HEK293 (cell line): Measurements from ENCODE around the gene TRAPPC12.

Source experiments
- CTCF ChIA-PET: fragments of 350-600 bp; formaldehyde crosslinking; extraction: SDS; loops from one replicate; lab custom pipeline; 2021; ENCODE audit warnings: antibody characterized with exemption; lab: Yijun Ruan, JAX
- POLR2A ChIA-PET: fragments of 300-600 bp; formaldehyde crosslinking; extraction: SDS; loops from one replicate; lab custom pipeline; 2020; ENCODE audit warnings: antibody characterized with exemption, inconsistent platforms; lab: Yijun Ruan, JAX
- H3K27ac ChIP-seq: fragments of 200-500 bp; sonication (Bioruptor generic); 2 replicates; pipeline ENCODE4 v1.5.1; 2014; ENCODE audit warnings: low read depth, low read length, control low read depth, inconsistent platforms; ENCODE audit errors: extremely low read depth
- H3K36me3 ChIP-seq, 2 experiments: fragments of 200-500 bp in 1 of 2; sonication (Bioruptor generic) in 1 of 2; 1 replicate in 1 of 2; 2 replicates in 1 of 2; pipeline ENCODE4 v1.5.1; 2014 to 2017; ENCODE audit warnings: inconsistent platforms in 2 of 2, low read length in 2 of 2; ENCODE audit not compliant: control insufficient read depth in 2 of 2, insufficient read depth in 1 of 2
- H3K4me1 ChIP-seq: fragments of 200-500 bp; sonication (Bioruptor generic); 2 replicates; pipeline ENCODE4 v1.5.1; 2014; ENCODE audit warnings: mild to moderate bottlenecking, low read length, inconsistent platforms; ENCODE audit not compliant: control insufficient read depth, insufficient read depth
- H3K4me3 ChIP-seq: 2 replicates; pipeline ENCODE4 v1.5.1; 2011; ENCODE audit warnings: low read depth, mild to moderate bottlenecking, control low read depth, low read length, moderate library complexity
- H3K9me3 ChIP-seq: fragments of 200-500 bp; sonication (Bioruptor generic); 2 replicates; pipeline ENCODE4 v1.5.1; 2014; ENCODE audit warnings: low read depth, low read length, inconsistent platforms; ENCODE audit not compliant: control insufficient read depth, insufficient read depth
- FEZF1 ChIP-seq: fragments of 450-650 bp; formaldehyde crosslinking; IDR thresholded peaks from 2 replicates; pipeline ENCODE4 v1.5.1; 2016; ENCODE audit warnings: missing biosample characterization, missing genetic modification characterization
- GFI1B ChIP-seq: fragments of 450-650 bp; formaldehyde crosslinking; IDR thresholded peaks from 2 replicates; pipeline ENCODE4 v1.5.1; 2016; ENCODE audit warnings: missing biosample characterization, missing genetic modification characterization
- MYNN ChIP-seq: fragments of 450-650 bp; formaldehyde crosslinking; IDR thresholded peaks from 2 replicates; pipeline ENCODE4 v1.5.1; 2016; ENCODE audit warnings: missing biosample characterization, missing genetic modification characterization, borderline replicate concordance
- PRDM1 ChIP-seq: fragments of 450-650 bp; formaldehyde crosslinking; IDR thresholded peaks from 2 replicates; pipeline ENCODE4; 2016; ENCODE audit warnings: missing biosample characterization, missing genetic modification characterization
- SCRT1 ChIP-seq: fragments of 450-650 bp; formaldehyde crosslinking; IDR thresholded peaks from 2 replicates; pipeline ENCODE4 v1.5.1; 2016; ENCODE audit warnings: missing biosample characterization, missing genetic modification characterization, borderline replicate concordance
- WT1 ChIP-seq: fragments of 450-650 bp; formaldehyde crosslinking; IDR thresholded peaks from 2 replicates; pipeline ENCODE4 v1.5.1; 2016; ENCODE audit warnings: missing biosample characterization, missing genetic modification characterization
- YY1 ChIP-seq: fragments of 450-650 bp; formaldehyde crosslinking; IDR thresholded peaks from 2 replicates; pipeline ENCODE4 v1.5.1; 2018; ENCODE audit warnings: missing biosample characterization, missing genetic modification characterization
- ZNF112 ChIP-seq: fragments of 450-650 bp; formaldehyde crosslinking; IDR thresholded peaks from 2 replicates; pipeline ENCODE4 v1.5.0; 2017; ENCODE audit warnings: missing biosample characterization, missing genetic modification characterization
- ZNF114 ChIP-seq: fragments of 450-650 bp; formaldehyde crosslinking; IDR thresholded peaks from 2 replicates; pipeline ENCODE4 v1.5.0; 2017; ENCODE audit warnings: missing biosample characterization, missing genetic modification characterization
- ZNF121 ChIP-seq: fragments of 450-650 bp; formaldehyde crosslinking; IDR thresholded peaks from 2 replicates; pipeline ENCODE4 v1.5.1; 2016; ENCODE audit warnings: missing biosample characterization, missing genetic modification characterization
- ZNF140 ChIP-seq: fragments of 450-650 bp; formaldehyde crosslinking; IDR thresholded peaks from 2 replicates; pipeline ENCODE4 v1.5.1; 2016; ENCODE audit warnings: missing biosample characterization, missing genetic modification characterization
- ZNF174 ChIP-seq: fragments of 450-650 bp; formaldehyde crosslinking; IDR thresholded peaks from 2 replicates; pipeline ENCODE4 v1.5.0; 2017; ENCODE audit warnings: missing biosample characterization, mild to moderate bottlenecking, missing genetic modification characterization
- ZNF19 ChIP-seq: fragments of 450-650 bp; formaldehyde crosslinking; IDR thresholded peaks from 2 replicates; pipeline ENCODE4; 2016; ENCODE audit warnings: missing biosample characterization, missing genetic modification characterization, low read depth
- ZNF2 ChIP-seq: fragments of 450-650 bp; formaldehyde crosslinking; IDR thresholded peaks from 2 replicates; pipeline ENCODE4 v1.5.1; 2016; ENCODE audit warnings: missing biosample characterization, missing genetic modification characterization
- ZNF292 ChIP-seq: fragments of 450-650 bp; formaldehyde crosslinking; IDR thresholded peaks from 2 replicates; pipeline ENCODE4 v1.5.1; 2016; ENCODE audit warnings: low read depth, missing biosample characterization, missing genetic modification characterization, borderline replicate concordance
- ZNF341 ChIP-seq: fragments of 450-650 bp; formaldehyde crosslinking; IDR thresholded peaks from 2 replicates; pipeline ENCODE4; 2016; ENCODE audit warnings: low read depth, missing biosample characterization, missing genetic modification characterization
- ZNF433 ChIP-seq: fragments of 450-650 bp; formaldehyde crosslinking; IDR thresholded peaks from 2 replicates; pipeline ENCODE4 v1.5.1; 2016; ENCODE audit warnings: missing biosample characterization, missing genetic modification characterization, low read depth
- ZNF48 ChIP-seq: fragments of 450-650 bp; formaldehyde crosslinking; IDR thresholded peaks from 2 replicates; pipeline ENCODE4 v1.5.1; 2016; ENCODE audit warnings: missing biosample characterization, missing genetic modification characterization
- ZNF600 ChIP-seq: fragments of 450-650 bp; formaldehyde crosslinking; IDR thresholded peaks from 2 replicates; pipeline ENCODE4 v1.5.1; 2016; ENCODE audit warnings: missing biosample characterization, missing genetic modification characterization
- ZNF610 ChIP-seq: fragments of 450-650 bp; formaldehyde crosslinking; IDR thresholded peaks from 2 replicates; pipeline ENCODE4 v1.5.1; 2016; ENCODE audit warnings: missing biosample characterization, missing genetic modification characterization, borderline replicate concordance
- ZNF624 ChIP-seq: fragments of 450-650 bp; formaldehyde crosslinking; IDR thresholded peaks from 2 replicates; pipeline ENCODE4 v1.5.1; 2017; ENCODE audit warnings: missing biosample characterization, missing genetic modification characterization
- ZNF768 ChIP-seq: fragments of 450-650 bp; formaldehyde crosslinking; IDR thresholded peaks from 2 replicates; pipeline ENCODE4 v1.5.1; 2018; ENCODE audit warnings: missing biosample characterization, mild to moderate bottlenecking, missing genetic modification characterization
- ZXDB ChIP-seq: fragments of 450-650 bp; formaldehyde crosslinking; IDR thresholded peaks from 2 replicates; pipeline ENCODE4 v1.5.1; 2016; ENCODE audit warnings: missing biosample characterization, missing genetic modification characterization
- TF ChIP-seq, protein P1 (sequence below): fragments of 450-650 bp; formaldehyde crosslinking; IDR thresholded peaks from 2 replicates; pipeline ENCODE4 v1.5.1; 2017; ENCODE audit warnings: missing biosample characterization, missing genetic modification characterization
- TF ChIP-seq, protein P2 (sequence below): IDR thresholded peaks from 2 replicates; pipeline ENCODE4 v1.6.1; 2011; ENCODE audit warnings: mild to moderate bottlenecking, low read depth, low read length, borderline replicate concordance

TRAPPC12 gene

DNA sequence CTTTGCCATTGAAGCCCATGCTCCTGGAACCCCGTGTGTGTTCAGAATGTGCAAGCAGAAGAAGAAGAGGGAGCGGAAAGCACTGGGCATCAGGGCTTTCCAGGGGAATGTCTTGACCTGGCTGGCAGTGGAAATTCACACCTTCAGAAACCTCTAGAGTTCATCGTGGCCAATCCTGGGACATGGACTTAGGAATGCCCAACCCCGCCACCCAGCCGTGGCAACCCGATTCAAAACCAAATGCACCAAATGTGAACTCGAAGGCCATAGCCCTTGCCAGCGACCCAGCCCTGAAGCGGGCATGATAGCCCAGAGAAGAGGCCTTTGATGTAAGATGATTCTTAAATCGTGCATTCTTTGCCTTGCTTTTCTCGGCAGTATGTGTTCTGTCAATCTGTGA, 70.4 kb downstream of the TRAPPC12 start (continued):
- TF ChIP-seq, protein P1, sequence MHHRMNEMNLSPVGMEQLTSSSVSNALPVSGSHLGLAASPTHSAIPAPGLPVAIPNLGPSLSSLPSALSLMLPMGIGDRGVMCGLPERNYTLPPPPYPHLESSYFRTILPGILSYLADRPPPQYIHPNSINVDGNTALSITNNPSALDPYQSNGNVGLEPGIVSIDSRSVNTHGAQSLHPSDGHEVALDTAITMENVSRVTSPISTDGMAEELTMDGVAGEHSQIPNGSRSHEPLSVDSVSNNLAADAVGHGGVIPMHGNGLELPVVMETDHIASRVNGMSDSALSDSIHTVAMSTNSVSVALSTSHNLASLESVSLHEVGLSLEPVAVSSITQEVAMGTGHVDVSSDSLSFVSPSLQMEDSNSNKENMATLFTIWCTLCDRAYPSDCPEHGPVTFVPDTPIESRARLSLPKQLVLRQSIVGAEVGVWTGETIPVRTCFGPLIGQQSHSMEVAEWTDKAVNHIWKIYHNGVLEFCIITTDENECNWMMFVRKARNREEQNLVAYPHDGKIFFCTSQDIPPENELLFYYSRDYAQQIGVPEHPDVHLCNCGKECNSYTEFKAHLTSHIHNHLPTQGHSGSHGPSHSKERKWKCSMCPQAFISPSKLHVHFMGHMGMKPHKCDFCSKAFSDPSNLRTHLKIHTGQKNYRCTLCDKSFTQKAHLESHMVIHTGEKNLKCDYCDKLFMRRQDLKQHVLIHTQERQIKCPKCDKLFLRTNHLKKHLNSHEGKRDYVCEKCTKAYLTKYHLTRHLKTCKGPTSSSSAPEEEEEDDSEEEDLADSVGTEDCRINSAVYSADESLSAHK (tag by site-specific recombination): no peak
- no peak for TF ChIP-seq ZNF48 (tag by site-specific recombination)

DNA sequence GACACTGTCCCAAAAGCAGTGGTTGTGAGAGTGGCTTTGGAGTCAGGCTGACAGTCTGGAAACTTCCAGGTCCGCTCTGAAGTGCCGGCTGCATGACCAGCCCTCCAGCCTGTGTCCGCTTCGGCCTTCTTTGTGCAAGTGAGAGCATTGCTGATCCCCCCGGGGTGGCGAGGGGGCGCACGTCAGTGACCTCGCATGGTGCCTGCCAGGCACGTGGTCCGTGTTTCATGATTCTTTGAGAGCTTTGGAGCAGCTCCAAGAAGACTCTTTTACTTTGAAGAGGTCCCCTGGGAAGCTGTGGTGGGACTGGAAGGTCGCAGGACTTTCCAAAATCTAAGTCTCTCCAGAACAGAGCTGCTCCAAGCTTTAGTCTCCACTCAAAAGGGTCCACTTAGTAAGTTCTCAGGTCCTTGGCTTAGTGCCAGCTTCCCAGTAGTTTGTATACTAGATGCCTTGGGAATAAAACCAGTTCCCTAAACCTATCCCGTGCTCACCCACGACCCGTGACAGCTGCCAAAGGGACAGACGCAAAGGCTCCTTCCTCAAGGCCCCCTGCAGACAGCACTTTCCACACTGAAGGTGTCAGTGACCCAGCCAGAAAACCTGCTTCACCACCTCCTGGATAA, 71.0 kb downstream of the TRAPPC12 start:
- Histone ChIP-seq H3K9me3 (no peaks in the 10 kb centered on the region), H3K27ac (no peak overlapping the region), H3K4me3 (no peak overlapping the region), H3K36me3 (peaks cover 4 to 76% of the 10 kb centered on the region in 2 experiments; a peak in 2 of 3 replicates), H3K4me1 (no peaks in the 10 kb centered on the region)
- ChIA-PET CTCF (interaction anchor here (0.6 kb wide), 1 partner anchor 1595 kb away, joined by 3 read pairs; no protein-coding TSS in a partner anchor), POLR2A (no interaction called here)
- no peak for TF ChIP-seq ZNF114 (tag by site-specific recombination)
- TF ChIP-seq MYNN (tag by site-specific recombination): 0 out of 2 replicates have a peak, but pooled peaks have one; percentile 19

DNA sequence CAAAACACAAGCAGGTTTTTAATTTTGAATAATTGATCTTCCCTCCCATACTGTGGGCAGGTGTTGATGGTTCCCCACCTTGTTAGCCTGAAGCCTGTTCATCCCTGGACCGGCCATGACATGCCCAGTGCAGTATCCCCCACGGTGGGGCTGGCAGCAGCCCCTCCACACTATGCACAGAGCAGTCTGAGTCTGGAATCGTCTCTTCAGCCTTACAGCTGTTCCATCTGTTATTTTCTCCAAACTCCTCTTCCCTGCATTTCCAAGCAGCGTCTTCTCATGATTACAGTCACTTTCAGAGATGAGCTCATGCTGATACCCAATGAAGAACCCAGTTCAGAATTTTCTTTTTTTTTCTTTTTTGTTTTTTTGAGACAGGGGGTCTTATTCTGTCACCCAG, 71.7 kb downstream of the TRAPPC12 start:
- no peak for TF ChIP-seq ZNF600
- TF ChIP-seq ZXDB (tag by site-specific recombination): no peak
- Histone ChIP-seq H3K36me3 (peaks cover 4 to 75% of the 10 kb centered on the region in 2 experiments; a peak in 2 of 3 replicates), H3K9me3 (no peaks in the 10 kb centered on the region), H3K4me3 (no peak overlapping the region), H3K27ac (no peak overlapping the region), H3K4me1 (no peaks in the 10 kb centered on the region)
- CTCF ChIA-PET: interaction anchor here (0.6 to 1.6 kb wide), 2 partner anchors 27 to 1596 kb away, joined by 3 to 5 read pairs; no protein-coding TSS in a partner anchor
- POLR2A ChIA-PET: no interaction called here

DNA sequence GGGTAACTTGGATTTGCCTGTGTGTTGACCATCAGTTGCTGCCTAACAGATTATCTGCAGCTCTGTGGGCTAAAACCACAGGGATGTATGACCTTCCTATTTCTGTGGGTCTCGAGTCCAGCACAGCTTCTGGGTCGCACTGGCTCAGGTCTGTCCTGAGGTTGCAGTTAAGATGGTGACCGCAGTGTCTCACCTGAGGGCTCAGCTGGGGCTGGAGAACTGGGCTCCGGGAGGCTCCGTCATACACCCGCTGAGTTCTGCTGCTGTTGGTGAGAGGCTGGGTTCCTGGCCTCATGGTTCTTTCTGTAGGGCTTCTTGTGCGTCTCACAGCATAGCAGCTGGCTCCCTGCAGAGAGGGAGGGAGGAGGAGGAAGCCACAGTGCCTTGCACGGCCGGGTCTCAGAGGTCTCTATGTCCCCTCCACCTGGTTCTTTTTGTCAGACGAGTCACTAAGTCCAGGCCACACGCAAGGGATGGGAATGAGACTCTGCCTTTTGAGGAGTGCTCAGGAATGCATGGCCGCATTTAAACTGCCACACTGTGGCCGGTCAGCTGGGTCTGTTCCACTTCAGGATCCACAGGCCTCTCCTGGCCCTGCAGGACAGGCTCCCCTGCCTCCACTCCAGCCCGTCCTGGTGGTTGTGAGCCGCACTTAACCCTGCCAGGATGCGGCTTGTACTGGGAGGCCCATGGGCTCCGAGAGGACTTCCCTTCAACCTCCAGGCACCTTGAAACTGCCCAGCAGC, 72.6 kb downstream of the TRAPPC12 start:
- TF ChIP-seq ZNF624: no peak
- TF ChIP-seq ZNF292: no peak
- TF ChIP-seq WT1 (tag by site-specific recombination): no peak
- no peak for TF ChIP-seq ZNF140
- TF ChIP-seq PRDM1 (tag by site-specific recombination): no peak
- TF ChIP-seq FEZF1: no peak
- no peak for TF ChIP-seq ZNF112 (tag by site-specific recombination)
- TF ChIP-seq SCRT1 (tag by site-specific recombination): no peak
- TF ChIP-seq ZNF610 (tag by site-specific recombination): no peak
- TF ChIP-seq, protein P2, sequence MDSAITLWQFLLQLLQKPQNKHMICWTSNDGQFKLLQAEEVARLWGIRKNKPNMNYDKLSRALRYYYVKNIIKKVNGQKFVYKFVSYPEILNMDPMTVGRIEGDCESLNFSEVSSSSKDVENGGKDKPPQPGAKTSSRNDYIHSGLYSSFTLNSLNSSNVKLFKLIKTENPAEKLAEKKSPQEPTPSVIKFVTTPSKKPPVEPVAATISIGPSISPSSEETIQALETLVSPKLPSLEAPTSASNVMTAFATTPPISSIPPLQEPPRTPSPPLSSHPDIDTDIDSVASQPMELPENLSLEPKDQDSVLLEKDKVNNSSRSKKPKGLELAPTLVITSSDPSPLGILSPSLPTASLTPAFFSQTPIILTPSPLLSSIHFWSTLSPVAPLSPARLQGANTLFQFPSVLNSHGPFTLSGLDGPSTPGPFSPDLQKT: no peak
- TF ChIP-seq ZNF768: no peak
- TF ChIP-seq ZNF19 (tag by site-specific recombination): no peak
- TF ChIP-seq GFI1B (tag by site-specific recombination): no peak
- no peak for TF ChIP-seq ZNF121 (tag by site-specific recombination)
- TF ChIP-seq YY1 (tag by site-specific recombination): no peak
- TF ChIP-seq ZNF174 (tag by site-specific recombination): no peak
- no peak for TF ChIP-seq ZNF2 (tag by site-specific recombination)
- TF ChIP-seq ZNF433 (tag by site-specific recombination): no peak
- no peak for TF ChIP-seq ZNF341 (tag by site-specific recombination)
- CTCF ChIA-PET: interaction anchor here (1.6 kb wide), 1 partner anchor 28 kb away, joined by 5 read pairs; no protein-coding TSS in a partner anchor
- Histone ChIP-seq H3K9me3 (no peaks in the 10 kb centered on the region), H3K4me1 (no peaks in the 10 kb centered on the region), H3K4me3 (no peak overlapping the region), H3K36me3 (peaks cover 2 to 75% of the 10 kb centered on the region in 2 experiments; a peak in 2 of 3 replicates), H3K27ac (no peak overlapping the region)
- POLR2A ChIA-PET: no interaction called here
